ENCODE measurements around the gene STK35.
"Not testable (repeated sequence)": the region's sequence is repeated elsewhere in the genome, so short reads cannot be mapped to it uniquely, and the experiment has no call there.

Gene STK35

DNA sequence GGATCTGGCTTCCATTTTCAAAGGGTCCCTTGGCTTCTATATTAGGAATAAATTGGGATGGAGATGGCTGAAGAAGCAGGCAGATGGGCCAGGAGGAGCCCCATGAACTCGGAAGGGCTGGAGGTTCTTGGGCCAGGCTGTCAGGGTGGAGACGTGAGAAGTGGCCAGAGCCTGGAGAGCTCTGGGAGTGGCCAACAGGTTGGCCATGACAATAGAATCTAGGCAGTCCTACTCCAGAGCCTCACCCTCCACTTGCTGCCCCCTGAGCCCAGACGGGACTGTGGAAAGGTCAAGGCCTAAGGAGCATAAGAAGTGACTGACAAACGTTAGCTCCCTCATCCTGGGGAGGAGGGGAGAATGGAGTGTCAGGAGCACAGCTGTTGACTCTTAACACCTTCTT, 62.1 kb downstream of the STK35 start:
- H3K4me1 ChIP-seq (ENCODE audit: insufficient read depth, low read length) = no peaks in the 10 kb centered on the region
- H3K27ac ChIP-seq (ENCODE audit: low read depth, low read length) = no peak overlapping the region
- no peaks in the 10 kb centered on the region for H3K36me3 ChIP-seq (ENCODE audit: insufficient read depth, low read length)
- WGBS = 80% methylated on average over 4 of the region's 4 CpGs
- H3K9ac ChIP-seq (ENCODE audit: low read depth, low read length) = no peak overlapping the region
- H3K9me3 ChIP-seq (ENCODE audit: insufficient read depth, low read depth, low read length) = no peaks in the 10 kb centered on the region
- H3K27me3 ChIP-seq (ENCODE audit: insufficient read depth, low read length) = no peaks in the 10 kb centered on the region
- H3K4me3 ChIP-seq (ENCODE audit: low read length) = no peak overlapping the region

DNA sequence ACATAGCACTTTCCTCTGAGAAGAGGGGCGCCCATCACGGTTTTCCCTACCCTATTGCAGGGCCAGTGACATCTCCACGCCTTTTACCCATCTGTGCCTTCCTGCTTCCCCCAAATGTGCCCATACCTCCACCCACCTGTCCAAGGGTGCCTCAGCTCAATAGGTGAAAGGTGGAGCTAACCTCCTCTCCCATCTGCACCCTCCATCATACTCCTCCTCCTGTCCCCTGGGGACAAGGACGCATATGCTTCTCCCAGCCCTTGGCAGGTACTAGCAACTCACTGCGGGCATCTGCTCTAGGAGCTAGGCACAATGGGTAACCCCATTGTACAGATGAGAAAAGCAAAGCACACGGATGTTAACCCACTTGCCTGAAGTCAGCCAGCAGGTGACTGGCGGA, 62.8 kb downstream of the STK35 start:
- no peaks in the 10 kb centered on the region for H3K27me3 ChIP-seq (ENCODE audit: insufficient read depth, low read length)
- no peak overlapping the region for H3K4me3 ChIP-seq (ENCODE audit: low read length)
- no peaks in the 10 kb centered on the region for H3K36me3 ChIP-seq (ENCODE audit: insufficient read depth, low read length)
- no peak overlapping the region for H3K27ac ChIP-seq (ENCODE audit: low read depth, low read length)
- 94% methylated on average over 7 of the region's 7 CpGs for WGBS
- H3K4me1 ChIP-seq (ENCODE audit: insufficient read depth, low read length) = no peaks in the 10 kb centered on the region
- H3K9me3 ChIP-seq (ENCODE audit: insufficient read depth, low read depth, low read length) = no peaks in the 10 kb centered on the region
- H3K9ac ChIP-seq (ENCODE audit: low read depth, low read length) = no peak overlapping the region

DNA sequence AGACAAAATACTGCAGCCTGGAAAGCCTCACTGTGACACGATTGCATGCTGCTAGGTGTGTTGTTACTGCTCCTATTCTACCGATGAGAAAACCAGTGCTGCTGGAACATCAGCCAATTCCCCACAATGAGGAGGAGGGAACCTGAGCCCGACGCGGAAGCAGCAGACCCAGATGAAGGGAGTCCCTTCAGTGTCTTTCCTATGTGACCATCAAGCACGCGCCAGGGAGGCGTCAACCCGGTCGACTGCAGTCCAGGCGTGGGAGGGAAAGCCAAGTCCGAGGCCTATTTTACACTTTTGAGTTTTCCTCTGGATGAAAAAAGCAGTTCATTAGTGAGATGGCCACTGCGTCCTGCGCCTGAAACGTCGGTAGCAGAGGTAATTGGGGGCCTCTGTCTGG, 63.3 kb downstream of the STK35 start:
- Histone ChIP-seq H3K27ac (ENCODE audit: low read depth, low read length) (no peak overlapping the region), H3K4me1 (ENCODE audit: insufficient read depth, low read length) (no peaks in the 10 kb centered on the region), H3K36me3 (ENCODE audit: insufficient read depth, low read length) (no peaks in the 10 kb centered on the region), H3K27me3 (ENCODE audit: insufficient read depth, low read length) (no peaks in the 10 kb centered on the region), H3K9me3 (ENCODE audit: insufficient read depth, low read depth, low read length) (no peaks in the 10 kb centered on the region), H3K9ac (ENCODE audit: low read depth, low read length) (no peak overlapping the region), H3K4me3 (ENCODE audit: low read length) (no peak overlapping the region)
- WGBS = 87% methylated on average over 16 of the region's 16 CpGs

DNA sequence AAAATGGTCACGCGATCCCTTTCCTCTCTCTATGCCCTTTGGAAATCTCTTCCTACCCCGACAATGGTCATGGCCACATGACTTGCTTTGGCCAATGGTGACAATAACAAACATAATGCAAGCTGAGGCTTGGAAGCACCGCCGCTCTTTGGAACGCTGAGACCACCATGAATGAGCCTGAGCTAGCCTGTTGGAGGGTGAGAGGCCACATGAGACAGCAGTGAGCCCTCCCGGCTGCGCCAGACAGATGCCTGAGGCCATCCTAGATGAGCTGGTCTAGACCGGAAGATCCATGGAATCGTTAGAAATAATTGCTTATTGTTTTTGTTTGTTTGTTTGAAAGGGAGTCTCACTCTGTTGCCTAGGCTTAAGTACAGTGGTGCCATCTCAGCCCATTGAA, 64.2 kb downstream of the STK35 start:
- Histone ChIP-seq H3K9me3 (ENCODE audit: insufficient read depth, low read depth, low read length) (no peaks in the 10 kb centered on the region), H3K27ac (ENCODE audit: low read depth, low read length) (no peak overlapping the region), H3K27me3 (ENCODE audit: insufficient read depth, low read length) (no peaks in the 10 kb centered on the region), H3K4me1 (ENCODE audit: insufficient read depth, low read length) (no peaks in the 10 kb centered on the region), H3K36me3 (ENCODE audit: insufficient read depth, low read length) (no peaks in the 10 kb centered on the region), H3K9ac (ENCODE audit: low read depth, low read length) (no peak overlapping the region), H3K4me3 (ENCODE audit: low read length) (no peak overlapping the region)
- WGBS = 94% methylated on average over 10 of the region's 10 CpGs

DNA sequence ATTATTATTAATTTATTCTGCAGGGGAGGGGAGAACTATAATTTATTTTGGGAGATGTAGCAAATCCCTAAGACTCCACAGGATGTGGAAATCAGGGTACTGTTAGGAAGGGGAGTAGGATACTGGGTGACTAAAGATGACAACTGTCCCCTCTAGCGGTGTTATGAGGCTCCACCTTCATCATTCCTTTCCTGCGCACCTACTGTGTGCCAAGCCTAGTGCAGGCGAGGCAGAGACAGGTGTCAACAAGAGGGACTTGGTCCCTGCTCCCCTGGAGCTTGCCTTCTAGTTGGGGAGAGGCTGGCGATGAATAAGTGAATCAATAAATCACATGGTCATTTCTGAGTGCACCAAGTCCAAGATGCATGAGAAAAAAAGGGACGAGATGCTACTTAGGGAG, 65.5 kb downstream of the STK35 start:
- Histone ChIP-seq H3K4me3 (ENCODE audit: low read length) (no peak overlapping the region), H3K9me3 (ENCODE audit: insufficient read depth, low read depth, low read length) (no peaks in the 10 kb centered on the region), H3K4me1 (ENCODE audit: insufficient read depth, low read length) (no peaks in the 10 kb centered on the region), H3K27me3 (ENCODE audit: insufficient read depth, low read length) (peaks cover 2% of the 10 kb centered on the region; the same call in 1 of the 2 replicates), H3K36me3 (ENCODE audit: insufficient read depth, low read length) (no peaks in the 10 kb centered on the region), H3K9ac (ENCODE audit: low read depth, low read length) (no peak overlapping the region), H3K27ac (ENCODE audit: low read depth, low read length) (no peak overlapping the region)
- WGBS = 94% methylated on average over 5 of the region's 5 CpGs

DNA sequence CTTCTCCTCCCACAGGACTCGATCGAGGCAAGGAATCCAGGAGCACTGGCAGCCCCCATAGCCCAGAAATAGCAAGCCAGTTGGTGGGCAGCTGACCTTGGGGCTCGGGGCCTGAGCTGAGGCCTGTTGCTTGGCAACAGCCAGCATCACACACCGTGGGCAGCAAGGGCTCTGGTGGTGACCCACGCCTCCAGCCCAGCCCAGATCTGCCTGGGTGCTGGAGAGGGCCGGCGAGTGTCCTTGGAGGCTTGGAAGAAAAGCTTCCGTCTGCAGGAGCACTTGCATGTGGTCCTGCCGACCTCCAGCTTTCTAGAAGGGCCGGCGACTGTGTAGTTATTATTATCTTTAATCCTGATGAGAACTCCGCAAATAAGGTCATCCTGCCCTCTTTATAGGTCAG, 67.3 kb downstream of the STK35 start:
- Histone ChIP-seq H3K27me3 (ENCODE audit: insufficient read depth, low read length) (peaks cover 2% of the 10 kb centered on the region; the same call in 1 of the 2 replicates), H3K9me3 (ENCODE audit: insufficient read depth, low read depth, low read length) (no peaks in the 10 kb centered on the region), H3K27ac (ENCODE audit: low read depth, low read length) (no peak overlapping the region), H3K36me3 (ENCODE audit: insufficient read depth, low read length) (no peaks in the 10 kb centered on the region), H3K4me3 (ENCODE audit: low read length) (no peak overlapping the region), H3K9ac (ENCODE audit: low read depth, low read length) (no peak overlapping the region), H3K4me1 (ENCODE audit: insufficient read depth, low read length) (no peaks in the 10 kb centered on the region)
- WGBS = 85% methylated on average over 12 of the region's 12 CpGs

DNA sequence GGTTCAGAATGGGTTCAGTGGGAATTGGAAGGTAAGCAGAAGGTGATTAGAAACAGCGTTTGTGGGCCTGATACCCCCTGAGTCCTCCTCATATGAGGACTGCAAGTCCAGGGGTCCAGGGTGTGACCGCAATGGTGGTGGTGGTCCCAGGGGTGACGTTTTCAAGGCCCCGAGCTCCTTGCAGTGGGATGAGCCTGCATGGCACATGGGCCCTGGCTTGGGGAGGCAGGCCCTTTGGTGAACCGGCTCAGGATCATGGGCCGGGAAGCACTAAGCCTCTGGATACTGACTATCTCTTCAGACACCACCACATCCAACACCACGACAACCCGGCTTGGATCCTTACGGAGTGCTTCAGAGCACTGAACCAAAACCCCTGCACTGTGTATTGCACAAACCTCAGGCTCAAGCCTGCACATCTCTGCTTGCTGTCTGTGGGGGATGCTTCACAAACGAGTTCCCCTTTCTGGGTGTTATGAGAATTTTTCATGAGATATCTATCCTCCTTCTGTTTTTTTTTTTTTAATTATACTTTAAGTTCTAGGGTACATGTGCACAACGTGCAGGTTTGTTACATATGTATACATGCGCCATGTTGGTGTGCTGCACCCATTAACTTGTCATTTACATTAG, 67.9 kb downstream of the STK35 start:
- Histone ChIP-seq H3K9ac (ENCODE audit: low read depth, low read length) (no peak overlapping the region), H3K4me3 (ENCODE audit: low read length) (no peak overlapping the region), H3K9me3 (ENCODE audit: insufficient read depth, low read depth, low read length) (no peaks in the 10 kb centered on the region), H3K27ac (ENCODE audit: low read depth, low read length) (no peak overlapping the region), H3K36me3 (ENCODE audit: insufficient read depth, low read length) (no peaks in the 10 kb centered on the region), H3K27me3 (ENCODE audit: insufficient read depth, low read length) (peaks cover 2% of the 10 kb centered on the region; the same call in 1 of the 2 replicates), H3K4me1 (ENCODE audit: insufficient read depth, low read length) (no peaks in the 10 kb centered on the region)
- 92% methylated on average over 10 of the region's 12 CpGs for WGBS

DNA sequence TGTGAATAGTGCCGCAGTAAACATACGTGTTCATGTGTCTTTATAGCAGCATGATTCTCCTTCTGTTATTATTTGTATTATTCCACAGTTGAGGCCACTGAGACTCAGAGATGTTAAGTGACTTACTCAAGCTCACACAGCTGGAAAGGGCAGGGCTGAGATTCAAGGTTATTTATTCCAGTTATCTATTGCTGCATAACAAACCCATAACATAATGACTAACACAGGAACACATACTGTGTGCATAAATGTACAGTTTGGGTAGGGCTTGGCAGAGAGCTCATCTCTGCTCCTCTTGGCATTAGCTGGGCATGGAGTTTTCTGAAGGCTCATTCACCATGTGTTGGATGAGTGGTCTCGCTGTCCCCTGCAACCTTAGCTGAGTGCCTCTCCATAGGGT, 68.8 kb downstream of the STK35 start:
- H3K9me3 ChIP-seq (ENCODE audit: insufficient read depth, low read depth, low read length) = no peaks in the 10 kb centered on the region
- H3K9ac ChIP-seq (ENCODE audit: low read depth, low read length) = no peak overlapping the region
- H3K4me3 ChIP-seq (ENCODE audit: low read length) = no peak overlapping the region
- H3K27me3 ChIP-seq (ENCODE audit: insufficient read depth, low read length) = peaks cover 2% of the 10 kb centered on the region; the same call in 1 of the 2 replicates
- H3K4me1 ChIP-seq (ENCODE audit: insufficient read depth, low read length) = no peaks in the 10 kb centered on the region
- 64% methylated on average over 3 of the region's 3 CpGs for WGBS
- H3K36me3 ChIP-seq (ENCODE audit: insufficient read depth, low read length) = no peaks in the 10 kb centered on the region
- no peak overlapping the region for H3K27ac ChIP-seq (ENCODE audit: low read depth, low read length)

DNA sequence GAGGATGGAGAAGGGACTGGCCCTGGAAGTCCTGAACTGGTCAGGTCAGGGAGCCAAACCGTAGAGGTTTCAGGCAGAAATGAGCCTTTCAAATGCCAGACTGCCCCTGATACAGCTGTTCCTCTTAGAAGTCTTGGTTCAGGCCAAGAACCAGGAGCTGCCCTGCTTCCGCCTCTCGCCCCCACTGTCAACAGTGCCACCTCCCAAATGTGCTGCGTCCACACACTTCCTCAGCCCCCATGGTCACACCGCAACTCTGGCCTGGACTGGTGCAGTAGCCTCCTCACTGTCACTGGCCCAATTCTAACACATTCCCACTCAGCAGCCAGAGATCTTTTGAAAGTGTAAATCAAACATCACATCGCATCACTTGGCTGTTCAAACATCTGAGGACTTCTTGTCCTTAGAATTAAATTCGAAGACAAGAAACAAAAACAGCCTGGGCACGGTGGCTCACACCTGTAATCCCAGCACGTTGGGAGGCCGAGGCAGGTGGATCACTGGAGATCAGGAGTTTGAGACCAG, 69.7 kb downstream of the STK35 start:
- Histone ChIP-seq H3K9me3 (ENCODE audit: insufficient read depth, low read depth, low read length) (no peaks in the 10 kb centered on the region), H3K4me1 (ENCODE audit: insufficient read depth, low read length) (no peaks in the 10 kb centered on the region), H3K4me3 (ENCODE audit: low read length) (no peak overlapping the region), H3K27ac (ENCODE audit: low read depth, low read length) (no peak overlapping the region), H3K9ac (ENCODE audit: low read depth, low read length) (no peak overlapping the region), H3K27me3 (ENCODE audit: insufficient read depth, low read length) (peaks cover 2% of the 10 kb centered on the region; the same call in 1 of the 2 replicates), H3K36me3 (ENCODE audit: insufficient read depth, low read length) (no peaks in the 10 kb centered on the region)
- WGBS = 92% methylated on average over 10 of the region's 10 CpGs

DNA sequence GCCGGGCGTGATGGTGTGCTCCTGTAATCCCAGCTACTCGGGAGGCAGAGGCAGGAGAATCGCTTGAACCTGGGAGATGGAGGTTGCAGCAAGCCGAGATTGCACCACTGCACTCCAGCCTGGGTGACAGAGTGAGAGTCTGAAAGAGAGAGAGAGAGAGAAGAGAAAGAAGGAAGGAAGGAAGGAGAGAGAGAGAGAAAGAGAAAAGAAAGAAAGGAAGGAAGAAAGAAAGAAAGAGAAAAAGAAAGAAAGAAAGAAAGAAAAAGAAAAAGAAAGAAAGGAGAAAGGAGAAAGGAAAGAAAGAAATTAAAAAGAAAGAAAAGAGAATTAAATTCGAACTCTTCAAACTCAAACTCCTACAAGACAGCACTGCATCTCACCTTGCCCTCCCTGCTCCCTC, 70.2 kb downstream of the STK35 start:
- not testable (repeated sequence) for H3K4me1 ChIP-seq (ENCODE audit: insufficient read depth, low read length); H3K4me3 ChIP-seq (ENCODE audit: low read length); H3K36me3 ChIP-seq (ENCODE audit: insufficient read depth, low read length); H3K27me3 ChIP-seq (ENCODE audit: insufficient read depth, low read length); H3K9me3 ChIP-seq (ENCODE audit: insufficient read depth, low read depth, low read length); H3K9ac ChIP-seq (ENCODE audit: low read depth, low read length); H3K27ac ChIP-seq (ENCODE audit: low read depth, low read length)
- 89% methylated on average over 5 of the region's 6 CpGs for WGBS

DNA sequence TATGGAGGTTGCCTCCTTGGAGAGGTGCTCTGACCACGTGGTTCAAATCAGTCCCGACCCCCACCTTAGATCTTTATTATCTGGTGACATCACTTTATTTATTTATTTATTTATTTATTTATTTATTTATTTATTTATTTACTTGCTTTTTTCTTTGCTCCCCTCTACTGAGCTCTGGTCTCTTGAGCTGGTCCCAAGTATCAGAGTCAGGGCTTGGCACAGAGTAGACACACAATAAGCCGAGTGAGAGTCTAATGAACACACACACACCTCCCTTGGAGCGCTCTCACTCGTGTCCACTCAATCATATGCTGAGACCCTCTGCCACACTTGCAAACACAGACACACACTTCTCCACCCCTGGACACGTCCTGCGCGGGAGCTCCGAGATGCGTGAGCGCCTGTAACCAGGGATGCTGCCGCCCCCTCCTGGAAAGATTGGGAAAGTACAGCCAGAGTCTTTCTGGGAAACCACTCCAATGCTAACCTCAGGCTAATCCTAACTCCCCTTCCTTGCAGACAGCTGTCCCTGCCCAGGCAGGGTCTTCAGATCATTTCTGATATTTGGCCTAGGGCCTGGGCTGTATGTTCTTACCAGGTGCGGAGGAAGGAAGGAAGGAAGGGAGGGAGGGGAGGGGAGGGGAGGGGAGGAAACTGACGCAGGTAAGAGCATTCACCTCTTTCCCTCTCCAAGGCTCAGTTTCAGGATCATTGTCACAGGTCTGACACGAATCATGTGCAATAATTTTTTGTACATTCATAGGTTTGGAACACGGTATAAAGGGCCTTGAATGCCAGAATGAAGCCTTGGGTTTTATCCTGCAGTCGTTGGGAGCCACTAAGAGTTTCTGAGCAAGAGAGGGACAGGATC, 70.9 kb downstream of the STK35 start:
- Histone ChIP-seq H3K4me3 (ENCODE audit: low read length) (0 out of 2 replicates have a peak overlapping the region, but pooled peaks have one; percentile 16), H3K27ac (ENCODE audit: low read depth, low read length) (no peak overlapping the region)
- WGBS = 29% methylated on average over 15 of the region's 17 CpGs

More for the DNA sequence above, 70.9 kb downstream of the STK35 start:
- no peak overlapping the region for H3K9ac ChIP-seq (ENCODE audit: low read depth, low read length)
- H3K9me3 ChIP-seq (ENCODE audit: insufficient read depth, low read depth, low read length) = no peaks in the 10 kb centered on the region
- H3K36me3 ChIP-seq (ENCODE audit: insufficient read depth, low read length) = no peaks in the 10 kb centered on the region
- H3K4me1 ChIP-seq (ENCODE audit: insufficient read depth, low read length) = no peaks in the 10 kb centered on the region
- peaks cover 2% of the 10 kb centered on the region; the same call in 1 of the 2 replicates for H3K27me3 ChIP-seq (ENCODE audit: insufficient read depth, low read length)
